ENCODE results near the gene PLA2G4A. TPM values are rescaled to one million over a fixed set of nuclear protein-coding genes. Genes with fewer than 3 reads are reported as not detected.

Gene PLA2G4A
- total RNA-seq, 1 experiment from 2014 or later = not detected

GRCh38 chr1:186996816-186997215, 168.1 kb downstream of the PLA2G4A start:
- ATAC-seq (no peak), DNase-seq (ENCODE audit: low read depth, low spot score) (no peak)
- no peaks in the 10 kb centered on the region for H3K36me3 ChIP-seq (ENCODE audit: control insufficient read depth, insufficient read depth, low read length)
- intact Hi-C loops (cut with micrococcal nuclease; ENCODE audit: unreplicated experiment) = no loop called here
- no peaks in the 10 kb centered on the region for H3K4me1 ChIP-seq (ENCODE audit: control insufficient read depth, insufficient read depth, low read length)
- no peak overlapping the region for H3K27ac ChIP-seq (ENCODE audit: low read length)
- TF ChIP-seq SIN3A (IDR thresholded peaks at IDR 0.05; ENCODE audit: borderline replicate concordance, insufficient read depth, low read depth, low read length) (no peak), CTCF (IDR thresholded peaks at IDR 0.05) (no peak), POLR2AphosphoS5 (IDR thresholded peaks at IDR 0.05; ENCODE audit: low read depth, low read length) (no peak), TCF7L2 (IDR thresholded peaks at IDR 0.05; ENCODE audit: low read depth, low read length) (no peak)
- TF ChIP-seq, protein P1, sequence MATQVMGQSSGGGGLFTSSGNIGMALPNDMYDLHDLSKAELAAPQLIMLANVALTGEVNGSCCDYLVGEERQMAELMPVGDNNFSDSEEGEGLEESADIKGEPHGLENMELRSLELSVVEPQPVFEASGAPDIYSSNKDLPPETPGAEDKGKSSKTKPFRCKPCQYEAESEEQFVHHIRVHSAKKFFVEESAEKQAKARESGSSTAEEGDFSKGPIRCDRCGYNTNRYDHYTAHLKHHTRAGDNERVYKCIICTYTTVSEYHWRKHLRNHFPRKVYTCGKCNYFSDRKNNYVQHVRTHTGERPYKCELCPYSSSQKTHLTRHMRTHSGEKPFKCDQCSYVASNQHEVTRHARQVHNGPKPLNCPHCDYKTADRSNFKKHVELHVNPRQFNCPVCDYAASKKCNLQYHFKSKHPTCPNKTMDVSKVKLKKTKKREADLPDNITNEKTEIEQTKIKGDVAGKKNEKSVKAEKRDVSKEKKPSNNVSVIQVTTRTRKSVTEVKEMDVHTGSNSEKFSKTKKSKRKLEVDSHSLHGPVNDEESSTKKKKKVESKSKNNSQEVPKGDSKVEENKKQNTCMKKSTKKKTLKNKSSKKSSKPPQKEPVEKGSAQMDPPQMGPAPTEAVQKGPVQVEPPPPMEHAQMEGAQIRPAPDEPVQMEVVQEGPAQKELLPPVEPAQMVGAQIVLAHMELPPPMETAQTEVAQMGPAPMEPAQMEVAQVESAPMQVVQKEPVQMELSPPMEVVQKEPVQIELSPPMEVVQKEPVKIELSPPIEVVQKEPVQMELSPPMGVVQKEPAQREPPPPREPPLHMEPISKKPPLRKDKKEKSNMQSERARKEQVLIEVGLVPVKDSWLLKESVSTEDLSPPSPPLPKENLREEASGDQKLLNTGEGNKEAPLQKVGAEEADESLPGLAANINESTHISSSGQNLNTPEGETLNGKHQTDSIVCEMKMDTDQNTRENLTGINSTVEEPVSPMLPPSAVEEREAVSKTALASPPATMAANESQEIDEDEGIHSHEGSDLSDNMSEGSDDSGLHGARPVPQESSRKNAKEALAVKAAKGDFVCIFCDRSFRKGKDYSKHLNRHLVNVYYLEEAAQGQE (IDR thresholded peaks at IDR 0.05; ENCODE audit: insufficient read depth in 1 of 2, low read depth in 2 of 2, low read length in 1 of 2) = no peak
- in situ Hi-C loops (cut with HindIII; ENCODE audit: low pct_unique_long_range_greater_than_20kb, low sequenced_read_pairs) = no loop called here
- H3K4me3 ChIP-seq (ENCODE audit: low read depth in 2 of 2, low read length in 2 of 2) = no peak overlapping the region
- CTCF ChIA-PET = no interaction called here
- BruUV-seq (replicated peaks) = no TSS peak
- POLR2A ChIA-PET = no interaction called here
- no peaks in the 10 kb centered on the region for H3K9me3 ChIP-seq (ENCODE audit: control insufficient read depth, insufficient read depth, low read depth, low read length)
- H3K27me3 ChIP-seq (ENCODE audit: control insufficient read depth, insufficient read depth, low read length) = no peaks in the 10 kb centered on the region

GRCh38 chr1:186997877-186998276, 169.1 kb downstream of the PLA2G4A start:
- TF ChIP-seq, protein P1 (IDR thresholded peaks at IDR 0.05; ENCODE audit: insufficient read depth in 1 of 2, low read depth in 2 of 2, low read length in 1 of 2) = no peak
- no peak for TF ChIP-seq SIN3A (IDR thresholded peaks at IDR 0.05; ENCODE audit: borderline replicate concordance, insufficient read depth, low read depth, low read length)
- TF ChIP-seq TCF7L2 (IDR thresholded peaks at IDR 0.05; ENCODE audit: low read depth, low read length) = no peak
- TF ChIP-seq POLR2AphosphoS5 (IDR thresholded peaks at IDR 0.05; ENCODE audit: low read depth, low read length) = no peak
- no peak for TF ChIP-seq CTCF (IDR thresholded peaks at IDR 0.05)
- POLR2A ChIA-PET = interaction anchor here (0.7 kb wide), 1 partner anchor 574 kb away, joined by 6 read pairs; no protein-coding TSS in a partner anchor
- Histone ChIP-seq H3K36me3 (ENCODE audit: control insufficient read depth, insufficient read depth, low read length) (no peaks in the 10 kb centered on the region), H3K27me3 (ENCODE audit: control insufficient read depth, insufficient read depth, low read length) (no peaks in the 10 kb centered on the region), H3K9me3 (ENCODE audit: control insufficient read depth, insufficient read depth, low read depth, low read length) (no peaks in the 10 kb centered on the region), H3K4me1 (ENCODE audit: control insufficient read depth, insufficient read depth, low read length) (no peaks in the 10 kb centered on the region), H3K4me3 (ENCODE audit: low read depth in 2 of 2, low read length in 2 of 2) (no peak overlapping the region), H3K27ac (ENCODE audit: low read length) (no peak overlapping the region)
- DNase-seq (ENCODE audit: low read depth, low spot score) (no peak), ATAC-seq (no peak)
- intact Hi-C loops (cut with micrococcal nuclease; ENCODE audit: unreplicated experiment) = no loop called here
- in situ Hi-C loops (cut with HindIII; ENCODE audit: low pct_unique_long_range_greater_than_20kb, low sequenced_read_pairs) = no loop called here
- CTCF ChIA-PET = no interaction called here
- no TSS peak for BruUV-seq (replicated peaks)
